H1 (cell line): ENCODE results near the gene TMEM163.
"Not testable (repeated sequence)": the region's sequence is repeated elsewhere in the genome, so short reads cannot be mapped to it uniquely, and the experiment has no call there.

Experiments used
- GTF2F1 ChIP-seq: IDR thresholded peaks from 2 replicates; pipeline ENCODE4 v1.6.1; 2012; ENCODE audit warnings: low read depth, low read length, improper control_type of control experiment, borderline replicate concordance
- POLR2A ChIP-seq, 2 experiments: IDR thresholded peaks; 1 replicate in 1 of 2; 2 replicates in 1 of 2; pipeline ENCODE4 v1.6.1; 2011; ENCODE audit warnings: low read depth in 2 of 2, low read length in 2 of 2, mild to moderate bottlenecking in 2 of 2; ENCODE audit errors: control extremely low read depth in 1 of 2
- POLR2AphosphoS5 ChIP-seq: IDR thresholded peaks from 2 replicates; pipeline ENCODE4 v1.6.1; 2011; ENCODE audit warnings: low read depth, low read length
- TAF1 ChIP-seq: IDR thresholded peaks from 2 replicates; pipeline ENCODE4 v1.6.1; 2011; ENCODE audit warnings: mild to moderate bottlenecking, low read depth, low read length
- TBP ChIP-seq: IDR thresholded peaks from 2 replicates; pipeline ENCODE4 v1.6.1; 2011; ENCODE audit warnings: low read depth, low read length, improper control_type of control experiment
- ZNF274 ChIP-seq: IDR thresholded peaks from 2 replicates; pipeline ENCODE4 v1.7.0; 2012; ENCODE audit warnings: low read length, borderline replicate concordance; ENCODE audit errors: extremely low read depth
- TF ChIP-seq, protein P1 (sequence below), 3 experiments: IDR thresholded peaks; 1 replicate in 2 of 3; 2 replicates in 1 of 3; pipeline versions ENCODE4 v1.5.1 to v1.6.1; 2011; ENCODE audit warnings: low read length in 3 of 3, mild to moderate bottlenecking in 3 of 3, inconsistent platforms in 2 of 3, low read depth in 1 of 3, moderate library complexity in 1 of 3; ENCODE audit not compliant: insufficient read depth in 1 of 3; ENCODE audit errors: control extremely low read depth in 1 of 3

DNA sequence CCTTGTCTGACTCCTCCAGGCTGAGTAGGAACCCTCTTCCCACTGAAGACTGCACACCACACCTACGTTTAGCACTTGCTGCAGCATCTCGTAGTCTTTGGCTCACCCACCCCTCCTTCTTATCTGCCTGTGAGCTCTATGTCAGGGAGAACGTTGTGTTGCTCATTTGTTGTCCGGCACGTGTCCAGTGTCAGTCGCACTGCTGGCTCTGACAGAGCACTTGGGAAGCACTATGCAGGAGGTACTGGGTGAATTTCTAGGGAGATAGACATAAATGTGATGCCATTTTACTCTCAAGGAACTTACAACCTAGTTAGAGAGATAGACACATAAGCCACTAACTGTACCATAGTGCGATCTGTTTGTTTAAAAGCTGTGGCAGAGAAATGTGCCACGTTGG lies 241.8 kb downstream of the TMEM163 start:
- not testable (repeated sequence) for TF ChIP-seq TAF1; POLR2A (IDR thresholded peaks at IDR 0.05; ENCODE audit: control extremely low read depth in 1 of 2, low read depth in 2 of 2, low read length in 2 of 2); ZNF274; GTF2F1; POLR2AphosphoS5; TBP
- TF ChIP-seq, protein P1, sequence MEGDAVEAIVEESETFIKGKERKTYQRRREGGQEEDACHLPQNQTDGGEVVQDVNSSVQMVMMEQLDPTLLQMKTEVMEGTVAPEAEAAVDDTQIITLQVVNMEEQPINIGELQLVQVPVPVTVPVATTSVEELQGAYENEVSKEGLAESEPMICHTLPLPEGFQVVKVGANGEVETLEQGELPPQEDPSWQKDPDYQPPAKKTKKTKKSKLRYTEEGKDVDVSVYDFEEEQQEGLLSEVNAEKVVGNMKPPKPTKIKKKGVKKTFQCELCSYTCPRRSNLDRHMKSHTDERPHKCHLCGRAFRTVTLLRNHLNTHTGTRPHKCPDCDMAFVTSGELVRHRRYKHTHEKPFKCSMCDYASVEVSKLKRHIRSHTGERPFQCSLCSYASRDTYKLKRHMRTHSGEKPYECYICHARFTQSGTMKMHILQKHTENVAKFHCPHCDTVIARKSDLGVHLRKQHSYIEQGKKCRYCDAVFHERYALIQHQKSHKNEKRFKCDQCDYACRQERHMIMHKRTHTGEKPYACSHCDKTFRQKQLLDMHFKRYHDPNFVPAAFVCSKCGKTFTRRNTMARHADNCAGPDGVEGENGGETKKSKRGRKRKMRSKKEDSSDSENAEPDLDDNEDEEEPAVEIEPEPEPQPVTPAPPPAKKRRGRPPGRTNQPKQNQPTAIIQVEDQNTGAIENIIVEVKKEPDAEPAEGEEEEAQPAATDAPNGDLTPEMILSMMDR (IDR thresholded peaks at IDR 0.05; ENCODE audit: control extremely low read depth in 1 of 3, insufficient read depth in 1 of 3, low read depth in 1 of 3, low read length in 3 of 3) = not testable (repeated sequence)
